Activated gamma-delta T cell (primary cell): ENCODE results near the gene LGALS8.
"Not testable (repeated sequence)": the region's sequence is repeated elsewhere in the genome, so short reads cannot be mapped to it uniquely, and the experiment has no call there.

Experiments
- DNase-seq: peaks from one replicate; lab custom pipeline; 2025; lab: John Stamatoyannopoulos, UW
- total RNA-seq, 2 donors: gene quantifications; one replicate each; lab custom pipeline; 2026; lab: John Stamatoyannopoulos, UW

The LGALS8 gene
- total RNA-seq, result 205 to 273 reads per million in 2 donors

- peak; percentile 72 for DNase-seq
Measured at GRCh38 chr1:236523704-236524141, at the start of gene LGALS8. Gene LGALS8 (plus strand): TSS chr1:236523982. CDS start chr1:236526071, 2,089 bp downstream.

GRCh38 chr1:236476019-236476418, 47.8 kb upstream of the LGALS8 start:
- DNase-seq, result no peak

- no peak for DNase-seq
Measured at GRCh38 chr1:236480758-236481436, 42.9 kb upstream of the LGALS8 start.

DNA sequence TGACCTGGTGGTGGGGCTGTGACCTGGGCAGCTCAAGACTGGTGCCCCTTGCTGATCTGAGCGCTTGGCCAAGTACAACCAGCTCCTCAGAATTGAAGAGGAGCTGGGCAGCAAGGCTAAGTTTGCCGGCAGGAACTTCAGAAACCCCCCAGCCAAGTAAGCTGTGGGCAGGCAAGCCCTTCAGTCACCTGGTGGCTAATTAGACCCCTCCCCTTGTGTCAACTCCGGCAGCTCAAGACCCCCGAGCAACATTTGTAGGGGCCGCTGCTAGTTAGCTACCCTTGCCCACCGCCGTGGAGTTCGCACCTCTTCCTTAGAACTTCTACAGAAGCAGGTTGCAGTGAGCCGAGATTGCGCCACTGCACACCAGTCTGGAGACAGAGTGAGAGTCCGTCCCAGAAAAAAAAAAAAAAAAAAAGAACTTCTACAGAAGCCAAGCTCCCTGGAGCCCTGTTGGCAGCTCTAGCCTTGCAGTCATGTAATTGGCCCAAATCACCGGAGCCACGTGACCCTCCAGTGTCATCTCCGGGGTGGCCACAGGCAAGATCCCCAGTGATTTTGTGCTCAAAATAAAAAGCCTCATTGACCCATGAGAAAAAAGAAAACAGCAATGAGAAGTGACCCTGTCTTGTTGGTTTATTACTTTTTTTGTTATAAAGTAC, 39.3 kb upstream of the LGALS8 start:
- DNase-seq, result no peak

DNA sequence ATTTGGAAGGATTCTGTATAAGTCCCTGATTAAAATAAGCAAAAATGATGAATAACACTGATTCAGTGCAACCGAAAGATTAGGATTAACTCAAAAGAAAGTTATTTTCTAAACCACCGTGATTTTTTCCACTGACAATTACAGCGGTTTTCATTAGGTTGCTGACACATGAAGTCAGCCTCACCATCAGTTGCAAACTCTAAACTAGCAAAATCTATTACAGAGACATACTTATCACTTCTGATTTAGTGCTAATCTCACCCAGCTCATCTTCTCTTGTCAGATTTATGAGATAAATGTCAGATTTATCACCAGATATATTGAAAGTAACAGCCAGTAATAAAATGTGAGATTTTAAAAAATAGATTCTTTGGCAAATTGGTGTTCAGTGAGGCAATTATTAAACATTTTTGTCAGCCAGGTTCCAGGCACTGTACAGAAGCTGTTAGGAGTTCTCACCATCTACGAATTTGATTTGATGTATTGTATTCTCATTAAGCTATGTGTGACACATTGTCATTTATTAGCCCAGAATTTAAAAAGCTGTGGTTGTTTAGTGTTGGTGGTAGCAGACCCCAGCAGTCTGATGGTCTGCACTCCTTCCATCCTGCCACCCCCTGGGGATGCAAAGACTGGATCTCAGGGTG, 37.3 kb upstream of the LGALS8 start:
- no peak for DNase-seq

DNA sequence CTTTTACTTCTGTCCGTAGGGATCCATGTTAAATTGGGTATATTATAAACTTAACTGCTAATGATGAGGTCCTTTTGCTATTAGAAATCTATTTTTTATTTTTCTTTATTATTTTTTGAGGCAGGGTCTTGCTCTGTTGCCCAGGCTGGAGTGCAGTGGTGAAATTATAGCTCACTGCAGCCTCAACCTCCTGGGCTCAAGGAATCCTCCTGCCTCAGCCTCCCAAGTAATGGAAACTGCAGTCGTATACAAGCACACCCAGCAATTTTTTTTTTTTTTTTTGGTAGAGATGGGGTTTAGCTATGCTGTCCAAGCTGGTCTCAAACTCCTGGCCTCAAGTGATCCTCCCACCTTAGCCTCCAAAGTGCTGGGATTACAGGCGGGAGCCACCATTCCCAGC, 34.6 kb upstream of the LGALS8 start:
- DNase-seq, result not testable (repeated sequence)

DNA sequence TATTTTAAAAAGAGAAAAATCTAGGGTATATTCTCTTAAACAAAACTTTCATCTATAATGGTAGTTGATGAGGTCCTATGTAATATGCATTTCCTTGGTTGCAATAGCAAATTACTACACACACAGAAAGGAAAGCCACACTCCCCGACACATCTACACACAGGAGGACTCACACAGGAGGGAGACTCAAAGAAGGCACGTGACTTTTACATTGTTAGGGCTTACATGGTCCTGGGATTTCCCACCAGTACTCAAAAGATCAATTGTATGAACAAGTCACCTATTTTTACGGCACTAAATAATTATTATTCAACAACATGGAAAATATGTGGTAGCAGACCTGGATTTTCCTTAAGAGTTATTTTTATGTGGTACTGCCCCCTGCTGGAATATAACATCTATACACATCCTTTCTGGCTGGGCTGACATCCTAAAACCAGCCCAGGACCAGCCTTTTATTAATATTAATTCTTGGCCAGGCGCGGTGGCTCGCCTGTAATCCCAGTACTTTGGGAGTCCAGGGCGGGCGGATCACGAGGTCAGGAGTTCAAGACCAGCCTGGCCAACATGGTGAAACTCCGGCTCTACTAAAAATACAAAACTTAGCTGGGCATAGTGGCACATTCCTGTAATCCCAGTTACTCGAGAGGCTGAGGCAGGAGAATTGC, 33.9 kb upstream of the LGALS8 start:
- DNase-seq, result no peak

- no peak for DNase-seq
Measured at GRCh38 chr1:236491469-236492136, 32.2 kb upstream of the LGALS8 start.

DNA sequence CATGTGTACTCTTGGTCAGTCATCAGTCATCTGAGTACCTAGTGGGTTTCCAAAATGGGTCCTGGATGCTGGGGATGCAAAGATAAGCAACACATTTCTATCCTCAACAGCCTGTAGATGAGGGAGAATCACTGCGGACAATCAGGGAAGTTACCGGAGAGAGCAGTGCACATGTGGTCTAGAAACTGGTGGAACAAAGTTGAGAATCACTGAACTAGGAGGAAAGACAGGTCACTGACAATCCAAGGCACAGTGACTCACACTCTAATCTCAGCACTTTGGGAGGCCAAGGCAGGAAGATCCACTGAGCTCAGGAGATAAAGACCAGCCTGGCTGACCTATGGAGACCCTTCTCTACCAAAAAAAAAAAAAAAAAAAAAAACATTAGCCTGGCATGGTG, 31.4 kb upstream of the LGALS8 start:
- no peak for DNase-seq

DNA sequence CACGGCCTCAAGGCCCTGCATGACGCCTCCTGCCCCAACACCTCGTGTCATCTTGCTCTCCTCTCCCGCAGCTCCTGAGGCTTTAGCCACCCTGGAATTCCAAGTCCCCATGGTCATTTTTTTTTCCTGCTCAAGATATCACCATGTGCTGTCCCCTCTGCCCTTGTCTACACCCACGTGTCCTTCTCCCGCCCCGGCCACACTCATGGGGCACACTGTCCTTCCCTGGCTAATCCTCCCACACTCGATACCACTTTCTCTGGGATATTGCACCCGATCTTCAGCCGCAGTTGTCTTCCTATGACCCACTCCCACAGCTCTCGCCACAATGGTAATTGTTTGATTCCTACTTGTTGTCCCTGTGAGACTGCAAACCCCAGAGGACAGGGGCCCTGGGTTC, 29.7 kb upstream of the LGALS8 start:
- no peak for DNase-seq

DNA sequence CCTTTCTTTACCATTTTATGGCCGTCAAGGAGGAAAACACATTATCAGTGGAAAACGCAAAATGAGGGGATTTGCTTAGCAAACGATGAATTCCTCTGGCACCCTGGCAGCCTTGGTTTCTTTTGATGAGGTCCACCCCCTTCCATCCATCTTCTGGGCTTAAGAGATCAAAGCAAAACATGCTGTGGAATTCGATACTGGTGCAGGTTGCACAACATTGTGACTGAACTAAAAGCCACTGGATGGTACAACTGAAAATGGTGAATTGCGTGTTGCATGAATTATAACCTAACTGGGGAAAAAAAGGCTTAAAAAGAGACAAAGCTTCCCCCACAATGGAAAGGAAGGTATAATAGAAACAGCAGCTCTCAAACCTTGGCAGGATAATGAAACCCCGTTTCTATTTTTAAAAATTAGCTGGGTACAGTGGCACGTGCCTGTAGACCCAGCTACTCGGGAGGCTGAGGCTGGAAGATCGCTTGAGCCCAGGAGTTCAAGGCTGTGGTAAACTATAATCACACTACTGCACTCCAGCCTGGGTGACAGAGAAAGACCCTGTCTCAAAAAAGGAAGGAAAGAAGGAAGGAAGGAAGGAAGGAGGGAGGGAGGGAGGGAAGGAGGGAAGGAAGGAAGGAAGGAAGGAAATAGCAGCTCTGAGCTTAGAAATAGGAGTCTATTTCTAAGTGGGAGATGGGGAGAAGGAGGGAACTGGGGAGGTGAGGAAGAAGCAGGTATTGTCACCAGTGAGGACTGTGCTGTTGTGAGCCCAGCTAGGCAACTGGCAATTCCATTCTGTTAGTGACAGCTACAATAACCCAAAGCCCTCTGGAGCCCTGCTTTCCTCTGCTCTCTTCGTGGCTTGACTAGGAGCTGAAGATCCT, 29.0 kb upstream of the LGALS8 start:
- no peak for DNase-seq

DNA sequence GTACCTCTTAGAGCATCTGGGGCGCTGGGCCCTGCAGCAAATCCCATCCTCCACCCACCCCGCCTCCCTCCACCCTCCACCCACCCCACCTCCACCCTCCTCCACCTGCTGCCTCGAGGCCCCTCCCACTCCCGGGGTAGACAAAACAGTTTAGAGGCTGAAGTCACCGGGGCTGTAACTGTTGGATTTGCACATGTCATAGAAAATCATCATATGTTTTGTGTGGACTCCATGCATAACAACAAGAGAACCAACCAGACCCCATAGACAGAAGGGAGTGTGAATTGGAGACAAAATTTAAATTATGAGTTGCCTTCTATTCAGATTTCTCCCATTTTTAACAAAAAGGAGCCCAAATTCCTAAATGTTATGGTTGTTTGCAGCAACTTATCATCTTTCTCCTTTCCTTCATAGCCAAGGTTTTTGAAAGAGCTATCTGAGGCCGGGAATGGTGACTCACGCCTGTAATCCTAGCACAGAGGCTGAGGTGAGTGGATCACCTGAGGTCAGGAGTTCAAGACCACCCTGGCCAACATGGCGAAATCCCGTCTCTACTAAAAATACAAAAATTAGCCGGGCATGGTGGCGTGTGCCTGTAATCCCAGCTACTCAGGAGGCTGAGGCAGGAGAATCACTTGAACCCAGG, 28.2 kb upstream of the LGALS8 start:
- no peak for DNase-seq

GRCh38 chr1:236497908-236498307, 25.9 kb upstream of the LGALS8 start:
- DNase-seq, result no peak

DNA sequence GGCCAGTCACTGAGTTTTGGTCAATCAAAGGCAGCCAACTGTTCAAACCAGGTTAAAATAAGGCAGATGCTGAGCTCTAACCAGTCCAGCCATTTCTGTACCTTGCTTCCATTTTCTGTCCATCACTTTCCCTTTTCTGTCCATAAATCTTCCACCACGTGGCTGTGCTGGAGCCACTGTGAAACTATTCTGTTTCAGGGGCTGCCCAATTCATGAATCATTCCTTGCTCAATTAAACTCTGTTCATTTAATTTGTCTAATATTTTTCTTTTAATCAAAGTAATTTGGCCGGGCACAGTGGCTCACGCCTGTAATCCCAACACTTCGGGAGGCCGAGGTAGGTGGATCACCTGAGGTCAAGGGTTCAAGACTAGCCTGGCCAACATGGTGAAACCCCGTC, 22.7 kb upstream of the LGALS8 start:
- DNase-seq, result no peak

DNA sequence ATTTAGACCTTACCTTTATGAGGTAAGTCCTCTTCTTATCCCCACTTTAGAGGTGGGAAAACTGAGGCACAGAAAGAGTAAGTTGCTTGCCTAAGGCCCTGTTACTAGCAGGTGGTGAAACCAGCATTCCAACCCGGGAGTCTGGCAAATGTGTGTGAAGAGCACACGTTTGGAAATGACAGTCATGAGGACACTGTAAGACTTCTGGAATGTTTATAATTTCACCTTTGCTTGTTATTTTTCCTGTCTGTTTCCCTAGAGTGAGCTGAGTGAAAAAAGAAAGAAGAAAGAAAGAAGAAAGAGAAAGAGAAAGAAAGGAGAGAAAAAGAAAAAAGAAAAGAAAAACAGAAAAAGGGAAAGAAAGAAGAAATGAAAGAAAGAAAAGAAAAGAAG, 21.2 kb upstream of the LGALS8 start:
- no peak for DNase-seq

- no peak for DNase-seq
Measured at GRCh38 chr1:236502972-236503639, 20.7 kb upstream of the LGALS8 start.

- not testable (repeated sequence) for DNase-seq
Measured at GRCh38 chr1:236504338-236504737, 19.4 kb upstream of the LGALS8 start.

DNA sequence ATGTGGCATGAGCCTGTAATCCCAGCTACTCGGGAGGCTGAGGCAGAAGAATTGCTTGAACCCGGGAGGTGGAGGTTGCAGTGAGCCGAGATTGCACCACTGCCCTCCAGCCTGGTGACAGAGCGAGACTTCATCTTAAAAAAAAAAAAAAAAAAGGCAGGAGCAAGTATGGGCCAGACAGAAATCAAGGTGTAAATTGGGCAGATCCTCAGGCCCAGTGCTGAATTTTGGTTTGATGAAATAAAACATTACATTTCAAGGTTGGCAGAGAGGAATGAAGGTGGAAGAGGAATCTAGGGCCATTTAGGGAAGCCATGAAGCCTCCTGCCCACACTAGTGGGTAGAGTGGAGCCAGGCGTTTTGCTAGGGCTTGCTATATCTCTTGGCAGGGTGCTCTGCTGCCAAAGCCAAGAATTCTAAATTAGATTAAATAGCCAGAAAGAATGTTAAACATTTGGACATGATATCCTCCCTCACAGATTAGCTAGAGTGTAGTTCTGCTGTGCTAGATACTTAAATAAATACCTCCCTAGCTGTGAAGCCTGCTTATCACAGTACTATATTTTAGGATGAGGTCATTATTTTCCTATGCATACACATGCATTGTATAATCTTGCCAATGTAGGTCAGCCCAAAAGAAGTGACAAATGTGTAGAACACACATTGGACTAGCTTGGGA, 16.6 kb upstream of the LGALS8 start:
- no peak for DNase-seq

DNA sequence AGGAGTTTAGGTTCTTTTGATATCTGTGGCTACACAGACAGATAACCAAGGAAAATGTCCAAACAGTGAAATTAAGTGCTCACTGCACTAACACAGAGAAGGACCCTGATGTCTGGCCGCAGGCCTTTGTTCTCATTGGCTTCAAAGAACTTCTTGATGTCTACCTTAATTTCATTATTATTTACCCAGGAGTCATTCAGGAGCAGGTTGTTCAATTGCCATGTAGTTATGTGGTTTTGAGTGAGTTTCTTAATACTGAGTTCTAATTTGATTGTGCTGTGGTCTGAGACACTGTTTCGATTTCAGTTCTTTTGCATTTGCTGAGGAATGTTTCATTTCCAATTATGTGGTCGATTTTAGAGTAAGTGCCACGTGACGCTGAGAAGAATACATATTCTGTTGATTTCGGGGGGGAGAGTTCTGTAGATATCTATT, 15.2 kb upstream of the LGALS8 start:
- DNase-seq, result no peak
